GM18507 (cell line): ENCODE data around the gene PLPP2.

Source experiments
- DNase-seq: peaks from one replicate; pipeline ENCODE4 v3.0.0; 2011; ENCODE audit warnings: low read depth; ENCODE audit not compliant: insufficient read length; ENCODE audit errors: extremely low spot score
- FAIRE-seq: peaks from 2 replicates; lab custom pipeline; 2011; peaks lifted over from hg19 to GRCh38; lab: Jason Lieb, UNC

PLPP2 gene

GRCh38 chr19:317710-318508, 26.7 kb upstream of the PLPP2 start:
- DNase-seq (no peak), FAIRE-seq (no peak)

DNA sequence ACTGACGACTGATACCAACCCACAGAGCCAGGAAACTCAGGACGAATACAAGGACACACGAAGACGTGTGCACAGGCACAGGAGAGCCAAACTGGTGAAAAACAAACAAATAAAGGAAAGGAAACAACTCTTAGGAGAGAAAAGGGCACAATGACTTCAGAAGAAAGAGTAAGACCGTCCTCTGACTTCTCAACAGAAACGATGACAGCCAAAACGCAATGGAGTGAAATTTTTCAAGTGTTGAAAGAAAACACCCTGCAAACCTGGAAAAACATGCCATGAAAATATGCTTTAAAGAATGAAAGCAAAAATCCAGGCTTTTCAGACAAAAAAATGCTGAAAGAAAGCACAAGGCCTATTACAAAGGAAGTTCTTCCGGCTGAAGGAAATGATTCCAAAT, 24.6 kb upstream of the PLPP2 start:
- no peak for FAIRE-seq
- DNase-seq, result no peak

GRCh38 chr19:313988-314815, 23.0 kb upstream of the PLPP2 start:
- FAIRE-seq, result no peak

GRCh38 chr19:313169-313987, 22.2 kb upstream of the PLPP2 start:
- DNase-seq, result no peak
- FAIRE-seq, result no peak

More at GRCh38 chr19:313988-314815, 23.0 kb upstream of the PLPP2 start:
- no peak for DNase-seq

DNA sequence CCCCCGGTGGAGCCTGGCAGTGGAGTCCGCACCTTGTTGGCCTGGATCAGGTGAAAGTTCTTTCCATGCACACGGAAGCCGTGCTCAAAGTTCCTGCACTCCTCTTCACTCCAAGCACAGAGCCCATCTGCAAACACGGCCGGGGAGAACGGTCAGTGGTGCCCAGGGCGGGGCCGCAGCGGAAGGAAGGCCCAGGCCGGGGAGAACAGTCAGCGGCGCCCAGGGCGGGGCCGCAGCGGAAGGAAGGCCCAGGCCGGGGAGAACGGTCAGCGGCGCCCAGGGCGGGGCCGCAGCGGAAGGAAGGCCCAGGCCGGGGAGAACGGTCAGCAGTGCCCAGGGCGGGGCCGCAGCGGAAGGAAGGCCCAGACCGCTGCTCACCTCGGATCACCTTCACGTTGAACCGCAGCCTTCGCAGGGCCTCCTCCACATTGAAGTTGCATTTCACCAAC, 20.6 kb upstream of the PLPP2 start:
- DNase-seq (no peak), FAIRE-seq (no peak)

DNA sequence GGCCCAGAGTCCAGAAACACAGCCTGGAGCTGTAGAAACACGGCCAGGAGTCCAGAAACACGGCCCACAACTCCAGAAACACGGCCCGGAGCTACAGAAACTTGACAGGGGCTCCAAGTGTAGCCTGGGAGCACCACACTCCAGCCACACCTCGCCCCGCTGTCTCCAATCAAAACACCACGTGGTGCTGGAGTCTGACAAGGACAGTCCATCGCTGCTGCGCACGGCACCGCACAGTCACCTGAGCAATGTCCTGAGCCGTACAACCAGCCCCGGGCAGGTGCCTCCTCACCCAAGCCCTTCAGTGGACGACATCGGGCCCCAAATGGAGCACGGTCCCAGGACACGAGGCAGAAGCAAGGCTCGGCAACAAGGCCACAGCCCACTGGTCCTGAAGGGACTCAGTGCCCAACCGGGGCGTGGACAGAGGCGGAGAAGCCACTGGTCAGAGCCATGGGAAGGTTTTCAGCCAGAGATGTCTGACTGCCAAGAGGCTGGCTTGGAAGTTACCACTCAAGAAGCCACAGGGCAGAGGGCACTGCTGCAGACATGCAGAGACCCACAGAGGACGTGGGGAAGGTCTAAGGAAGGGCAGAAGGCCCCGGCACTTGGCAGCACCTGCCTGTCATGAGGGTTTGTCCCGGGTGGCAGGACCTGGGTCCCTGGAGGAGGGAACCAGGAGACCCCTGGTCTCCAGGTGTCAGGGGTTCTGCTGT, 19.7 kb upstream of the PLPP2 start:
- no peak for FAIRE-seq
- DNase-seq, result no peak

GRCh38 chr19:310141-310651, 19.0 kb upstream of the PLPP2 start:
- DNase-seq, result no peak
- FAIRE-seq, result no peak

- FAIRE-seq (no peak), DNase-seq (no peak)
Observed at GRCh38 chr19:309206-309565, 18.0 kb upstream of the PLPP2 start.

GRCh38 chr19:308471-309205, 17.4 kb upstream of the PLPP2 start:
- no peak for FAIRE-seq
- DNase-seq, result no peak

GRCh38 chr19:307793-308420, 16.7 kb upstream of the PLPP2 start:
- DNase-seq, result no peak
- FAIRE-seq, result no peak

GRCh38 chr19:307111-307531, 15.9 kb upstream of the PLPP2 start:
- FAIRE-seq (no peak), DNase-seq (no peak)

DNA sequence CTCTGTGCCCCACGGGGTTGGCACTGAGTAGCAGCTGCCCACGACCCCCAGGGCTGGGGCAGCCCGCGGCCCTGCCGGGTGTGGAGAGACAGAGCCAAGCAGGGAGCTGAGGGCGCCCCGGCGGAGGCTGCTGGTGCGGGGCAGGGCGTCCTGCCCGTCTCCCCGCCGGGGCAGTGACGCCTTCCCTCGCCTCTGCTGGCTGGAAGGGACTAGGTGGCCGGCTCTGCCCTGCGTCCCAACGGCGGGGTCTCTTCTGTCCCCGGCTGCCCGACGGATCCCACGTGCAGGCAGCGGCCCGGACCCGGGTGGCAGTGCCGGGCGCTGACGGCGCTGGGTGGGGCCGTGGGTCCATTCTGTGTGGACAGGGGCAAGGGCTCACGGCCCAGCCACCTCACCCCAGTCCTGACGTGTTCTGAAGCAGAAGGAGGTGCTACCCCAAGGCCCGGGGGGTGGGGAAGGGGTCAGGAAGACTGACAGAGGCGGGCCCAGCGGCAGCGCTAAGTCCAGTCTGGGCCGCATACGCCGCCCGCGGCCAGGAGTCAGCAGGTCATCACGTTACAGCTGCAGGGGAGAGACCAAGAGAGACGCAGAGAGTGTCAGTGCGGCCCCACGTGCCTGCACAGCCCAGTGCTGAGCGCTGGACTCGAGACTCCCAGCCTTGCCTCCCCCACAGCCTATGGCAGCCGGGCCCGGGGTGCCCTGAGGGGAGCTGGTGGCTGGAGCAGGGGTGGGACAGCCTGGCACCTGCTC, 15.1 kb upstream of the PLPP2 start:
- DNase-seq, result no peak
- FAIRE-seq, result no peak

GRCh38 chr19:305240-306150, 14.3 kb upstream of the PLPP2 start:
- FAIRE-seq (no peak), DNase-seq (no peak)

DNA sequence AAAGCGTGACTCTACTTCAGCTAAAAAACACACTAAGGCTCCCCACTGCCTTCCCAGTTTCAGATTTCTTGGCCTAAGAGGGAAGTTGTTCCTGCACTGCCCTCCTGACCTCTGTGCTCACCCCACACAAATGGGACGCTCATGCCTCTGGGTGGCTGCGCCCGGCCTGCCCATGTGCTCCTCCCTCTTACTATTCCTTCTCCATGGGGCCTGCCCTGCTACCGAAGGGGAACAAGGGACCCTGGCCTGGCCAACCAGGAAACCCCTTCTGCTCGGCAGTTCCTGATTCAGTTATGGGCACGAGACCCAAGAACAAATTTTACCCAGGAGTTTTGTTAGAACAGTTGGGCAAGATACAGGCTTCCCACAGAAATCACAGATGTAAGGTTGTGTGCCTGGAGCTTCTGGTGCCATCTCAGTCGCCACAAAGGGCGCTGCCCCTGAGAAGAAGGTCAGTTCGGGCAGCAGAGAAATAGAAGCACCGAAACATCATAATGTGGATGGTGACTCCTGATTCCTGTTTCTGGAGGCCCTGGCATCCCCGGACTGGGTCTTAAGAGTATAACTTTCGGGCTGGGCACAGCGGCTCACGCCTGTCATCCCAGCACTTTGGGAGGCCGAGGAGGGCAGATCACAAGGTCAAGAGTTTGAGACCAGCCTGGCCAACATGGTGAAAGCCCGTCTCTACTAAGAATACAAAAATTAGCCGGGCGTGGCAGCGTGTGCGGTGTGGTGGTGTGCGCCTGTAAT, 5.4 kb upstream of the PLPP2 start:
- DNase-seq (no peak), FAIRE-seq (no peak)

- no peak for FAIRE-seq
Observed at GRCh38 chr19:295687-296370, 4.6 kb upstream of the PLPP2 start.

More at GRCh38 chr19:295687-296370, 4.6 kb upstream of the PLPP2 start:
- DNase-seq, result no peak
